NB4 (cell line): ENCODE data around the gene DGLUCY.

Experiments used
- DNase-seq: peaks from one replicate; pipeline ENCODE4 v3.0.0; 2010; ENCODE audit warnings: low read depth
- H3K4me3 ChIP-seq: one replicate; pipeline ENCODE4 v1.5.1; 2011; ENCODE audit warnings: mild to moderate bottlenecking, low read depth, low read length, moderate library complexity
- CTCF ChIP-seq: IDR thresholded peaks from one replicate; pipeline ENCODE4 v1.5.1; 2012; ENCODE audit warnings: low read depth, low read length
- MAX ChIP-seq: IDR thresholded peaks from 2 replicates; pipeline ENCODE4 v1.6.1; 2011; ENCODE audit warnings: low read depth, low read length
- MYC ChIP-seq: IDR thresholded peaks from 2 replicates; pipeline ENCODE4 v1.6.1; 2011; ENCODE audit warnings: low read depth, low read length
- POLR2A ChIP-seq: IDR thresholded peaks from 2 replicates; pipeline ENCODE4 v1.6.1; 2011; ENCODE audit warnings: mild to moderate bottlenecking; ENCODE audit not compliant: insufficient read length; ENCODE audit errors: extremely low read depth

DGLUCY gene

GRCh38 chr14:91113829-91114078 is at the start of gene DGLUCY:
TSS of gene DGLUCY (plus strand) at chr14:91114073. CDS start at chr14:91160295, 46,222 bp downstream.
- peak within 1 kb of the TSS; percentile 87 for H3K4me3 ChIP-seq
- no peak for DNase-seq
- peak; percentile 97 for TF ChIP-seq MAX
- no peak for TF ChIP-seq CTCF
- no peak for TF ChIP-seq POLR2A
- peak; percentile 98 for TF ChIP-seq MYC

- TF ChIP-seq MAX (no peak), MYC (no peak), POLR2A (no peak), CTCF (no peak)
- DNase-seq, result no peak
- H3K4me3 ChIP-seq, result no peak overlapping the region
These were observed 48.6 kb upstream of the DGLUCY start for GRCh38 chr14:91065266-91065665.

- no peak for DNase-seq
- H3K4me3 ChIP-seq, result no peak overlapping the region
- no peak for TF ChIP-seq MAX
These were observed 46.7 kb upstream of the DGLUCY start for GRCh38 chr14:91067186-91067585.

- H3K4me3 ChIP-seq, result no peak overlapping the region
- no peak for DNase-seq
- TF ChIP-seq CTCF, result no peak
- TF ChIP-seq MYC, result no peak
- no peak for TF ChIP-seq MAX
- no peak for TF ChIP-seq POLR2A
These were observed 45.2 kb upstream of the DGLUCY start for GRCh38 chr14:91068642-91069041.

- TF ChIP-seq CTCF (no peak), MYC (no peak), MAX (no peak), POLR2A (no peak)
- no peak overlapping the region for H3K4me3 ChIP-seq
- no peak for DNase-seq
These were observed 43.3 kb upstream of the DGLUCY start for GRCh38 chr14:91070572-91070971.

GRCh38 chr14:91075553-91075952 is 38.3 kb upstream of the DGLUCY start:
- no peak for TF ChIP-seq MAX
- no peak for TF ChIP-seq CTCF
- no peak for TF ChIP-seq POLR2A
- TF ChIP-seq MYC, result no peak
- no peak for DNase-seq
- no peak overlapping the region for H3K4me3 ChIP-seq
